Right ventricle myocardium superior (tissue), 1 donor: ENCODE measurements around the gene INTS6. TPM values are rescaled to one million over a fixed set of nuclear protein-coding genes. Genes with fewer than 3 reads are reported as not detected.
A peak's percentile ranks its signal among the peaks of the same experiment; 100 is the strongest.
"Not testable (repeated sequence)": the region's sequence is repeated elsewhere in the genome, so short reads cannot be mapped to it uniquely, and the experiment has no call there.

ENCODE experiments used
- ATAC-seq: fragments of 200-7000 bp; cut with Tn5 transposase; one replicate; pipeline ENCODE4 v1.9.1; 2020; ENCODE audit warnings: mild to moderate bottlenecking; ENCODE audit not compliant: poor library complexity
- DNase-seq: peaks from one replicate; pipeline ENCODE4 v3.0.0-alpha.2; 2020
- intact Hi-C: fragments of 100-400 bp; cut with DNase I; formaldehyde crosslinking; loops from one replicate; pipeline ENCODE4 v1.11.2; 2022
- total RNA-seq: library from RNA; stranded (reverse); fragmentation: NEBNext Ultra II Directional; extraction: Animal tissue kit (Norgen Biotek cat#: 25700); gene quantifications from one replicate; pipeline ENCODE4 v1.2.1, GENCODE V29; 2021
- donor health status: DM: no; HTN: yes; CAD: no; lungs with severe emphysema.

INTS6 gene
- total RNA-seq, 1 donor from 2014 or later: 28.3 TPM

DNA sequence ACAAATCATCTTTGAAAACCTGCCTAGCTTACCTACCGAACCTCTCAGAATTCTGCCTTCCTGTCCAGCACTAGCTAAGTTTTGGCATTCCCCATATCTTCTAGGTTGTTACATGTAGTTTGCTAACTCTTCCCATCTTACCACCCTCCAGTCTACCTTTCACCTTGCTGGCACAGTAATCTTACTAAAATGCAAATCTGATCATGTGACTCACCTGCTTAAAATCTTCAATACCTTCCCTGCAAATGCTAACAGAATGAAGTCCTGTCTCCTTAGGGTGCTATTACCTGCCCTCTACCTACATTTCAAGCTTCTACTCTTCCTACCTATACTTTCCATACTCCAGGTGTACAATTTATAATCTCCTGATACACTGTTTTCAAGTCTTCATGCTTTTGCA, 30.4 kb downstream of the INTS6 start:
- DNase-seq (no peak), ATAC-seq (no peak)
- intact Hi-C loops: no loop called here

DNA sequence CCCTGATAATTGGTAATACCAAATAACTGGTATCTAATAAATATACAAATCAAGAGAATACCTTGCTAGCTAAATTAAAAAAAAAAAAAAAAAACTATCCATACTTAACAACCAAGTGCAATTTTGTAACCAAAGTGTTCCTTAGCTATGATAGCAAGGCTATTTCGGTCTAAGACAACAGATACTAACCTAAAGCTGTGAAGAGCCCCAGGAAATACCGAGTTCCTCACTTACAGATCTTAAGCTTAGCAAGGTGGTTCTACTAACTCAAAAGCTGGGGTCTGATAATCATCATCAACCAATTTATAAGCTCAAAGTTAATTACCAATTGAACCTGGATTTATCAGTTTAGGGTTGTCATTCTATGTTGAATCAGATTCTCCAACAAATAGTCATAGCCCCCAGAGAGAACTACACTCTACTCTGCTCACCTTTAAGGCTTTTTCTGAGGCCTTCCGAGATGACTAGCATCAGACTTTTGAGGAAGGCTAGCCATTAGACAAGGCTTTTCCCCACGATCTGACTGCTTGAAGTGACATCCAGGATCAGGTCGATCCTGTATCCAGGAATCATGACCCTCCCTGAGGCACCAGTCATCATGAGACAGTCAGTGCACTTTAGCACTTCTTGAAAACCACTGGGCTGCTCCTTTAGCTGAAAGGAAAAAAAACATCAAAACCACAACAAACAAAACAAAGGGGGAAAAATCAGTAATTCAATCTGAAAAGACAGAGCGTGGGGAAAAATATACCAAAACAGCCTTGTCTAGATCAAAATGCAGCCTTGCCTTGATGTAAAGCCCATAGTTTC, 31.9 kb downstream of the INTS6 start:
- intact Hi-C loops: no loop called here
- DNase-seq (no peak), ATAC-seq (no peak)

DNA sequence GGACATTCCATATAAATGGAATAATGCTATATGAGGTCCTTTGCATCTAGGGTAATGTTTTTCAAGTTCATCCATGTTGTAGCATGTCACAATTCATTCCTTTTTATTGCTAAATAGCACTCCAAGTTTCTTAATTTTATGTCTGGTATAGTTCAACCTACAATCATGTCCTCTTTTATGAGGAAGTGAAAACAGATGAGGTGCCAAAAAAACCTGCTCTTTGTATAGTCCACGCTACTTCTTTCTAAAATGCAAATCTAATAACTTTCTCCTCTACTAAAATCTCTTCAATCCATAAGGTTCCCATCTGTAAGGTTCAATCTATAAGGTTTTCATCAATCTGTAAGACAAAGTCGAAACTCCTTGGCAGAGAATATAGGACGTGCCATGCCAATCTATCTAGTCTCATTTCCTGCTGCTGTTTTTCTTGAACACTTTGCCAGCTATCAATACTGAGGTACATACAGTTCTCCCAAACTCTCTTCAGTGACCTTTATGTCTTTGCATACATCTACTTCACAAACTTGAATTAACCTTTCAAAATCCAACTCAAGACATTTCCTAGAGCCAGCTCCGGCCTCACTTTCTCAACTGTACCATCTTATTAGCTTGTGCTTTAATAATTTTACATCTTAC, 33.7 kb downstream of the INTS6 start:
- DNase-seq (no peak), ATAC-seq (peak; percentile 31)
- intact Hi-C loops: no loop called here

DNA sequence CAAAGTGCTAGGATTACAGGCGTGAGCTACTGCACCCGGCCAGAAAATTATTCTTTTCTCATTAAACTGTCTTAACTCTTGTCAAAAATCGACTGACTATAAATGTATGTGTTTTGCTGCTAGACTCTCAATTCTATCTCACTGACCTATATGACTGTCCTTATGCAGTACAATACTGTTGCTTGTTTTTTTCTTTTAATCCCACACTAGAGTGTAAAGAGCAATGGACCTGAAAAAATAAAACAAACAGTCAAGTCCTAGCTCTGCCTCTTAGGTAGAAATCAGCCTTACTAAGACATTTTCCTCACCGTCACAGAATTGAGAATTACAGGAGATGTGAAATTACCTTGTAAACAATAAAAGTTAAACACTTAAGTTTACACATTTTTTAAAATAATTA, 35.1 kb downstream of the INTS6 start:
- DNase-seq (no peak), ATAC-seq (no peak)
- intact Hi-C loops: no loop called here

DNA sequence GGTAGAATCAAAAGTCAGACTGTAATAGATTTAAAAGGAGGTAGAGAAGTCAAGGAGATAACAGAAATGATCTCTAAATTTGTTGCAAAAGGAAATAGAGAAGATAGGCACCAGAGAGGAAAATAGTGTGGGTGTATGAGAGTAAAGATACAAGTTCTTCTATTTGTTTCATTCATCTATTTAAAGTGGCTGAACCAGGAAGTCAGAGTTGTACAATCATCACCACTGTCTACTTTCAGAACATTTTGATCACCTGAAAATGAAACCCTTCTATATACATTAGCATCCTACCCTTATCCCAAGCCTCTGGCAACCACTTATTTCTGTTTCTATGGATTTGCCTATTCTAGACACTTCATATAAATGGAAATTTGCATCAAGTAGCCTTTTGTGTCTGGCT, 36.7 kb downstream of the INTS6 start:
- ATAC-seq (no peak), DNase-seq (no peak)
- intact Hi-C loops: no loop called here

DNA sequence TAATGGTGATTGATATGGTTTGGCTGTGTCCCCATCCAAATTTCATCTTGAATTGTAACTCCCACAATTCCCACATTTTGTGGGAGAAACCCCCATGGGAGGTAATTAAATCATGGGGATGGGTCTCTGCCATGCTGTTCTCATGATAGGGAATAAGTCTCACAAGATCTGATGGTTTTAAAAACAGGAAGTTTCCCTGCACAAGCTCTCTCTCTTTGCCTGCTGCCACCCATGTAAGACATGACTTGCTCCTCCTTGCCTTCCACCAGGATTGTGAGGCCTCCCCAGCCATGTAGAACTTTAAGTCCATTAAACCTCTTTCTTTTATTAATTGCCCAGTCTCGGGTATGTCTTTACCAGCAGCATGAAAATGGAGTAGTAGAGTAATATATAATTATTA, 37.5 kb downstream of the INTS6 start:
- intact Hi-C loops, DNase-seq: not testable (repeated sequence)

DNA sequence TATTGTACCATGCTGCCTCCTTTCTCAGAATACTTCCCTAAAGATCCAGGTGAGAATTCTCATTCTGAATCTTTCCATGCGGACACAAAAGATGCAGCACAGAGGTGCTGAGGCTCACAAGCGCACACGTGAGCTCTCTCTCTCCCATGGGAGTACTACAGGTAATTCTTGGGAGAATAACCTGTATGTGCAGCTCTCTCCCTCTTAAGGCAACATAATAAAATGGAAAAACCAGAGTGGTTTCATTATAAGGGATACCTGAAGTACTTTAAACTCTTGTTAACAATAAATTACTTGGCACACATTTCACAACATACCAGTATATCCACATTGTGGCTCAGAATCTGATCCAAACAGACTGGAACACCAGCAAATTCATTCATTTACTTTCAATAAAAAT, 40.4 kb downstream of the INTS6 start:
- DNase-seq (no peak), ATAC-seq (no peak)
- intact Hi-C loops: no loop called here

More for the DNA sequence above, 37.5 kb downstream of the INTS6 start:
- ATAC-seq: not testable (repeated sequence)

DNA sequence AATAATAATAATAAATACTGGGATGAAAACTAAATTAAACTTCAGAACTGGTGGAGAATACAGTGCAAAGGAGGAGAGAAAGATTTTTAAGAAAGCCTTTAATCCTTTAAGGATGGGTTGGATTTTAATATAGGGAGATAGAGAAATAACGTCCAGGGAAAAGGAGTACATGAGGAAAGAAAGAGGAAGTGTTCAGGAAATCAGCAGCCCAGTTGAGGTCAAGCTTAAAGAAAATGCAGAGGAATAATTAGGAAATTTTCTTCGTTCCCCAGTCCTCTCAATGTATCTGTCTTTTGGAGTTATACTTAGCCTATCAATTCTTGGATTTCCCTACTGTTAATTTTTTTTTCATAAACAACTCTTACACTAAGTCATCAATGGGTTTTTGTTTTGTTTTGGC, 47.7 kb downstream of the INTS6 start:
- DNase-seq (no peak), ATAC-seq (no peak)
- intact Hi-C loops: no loop called here

DNA sequence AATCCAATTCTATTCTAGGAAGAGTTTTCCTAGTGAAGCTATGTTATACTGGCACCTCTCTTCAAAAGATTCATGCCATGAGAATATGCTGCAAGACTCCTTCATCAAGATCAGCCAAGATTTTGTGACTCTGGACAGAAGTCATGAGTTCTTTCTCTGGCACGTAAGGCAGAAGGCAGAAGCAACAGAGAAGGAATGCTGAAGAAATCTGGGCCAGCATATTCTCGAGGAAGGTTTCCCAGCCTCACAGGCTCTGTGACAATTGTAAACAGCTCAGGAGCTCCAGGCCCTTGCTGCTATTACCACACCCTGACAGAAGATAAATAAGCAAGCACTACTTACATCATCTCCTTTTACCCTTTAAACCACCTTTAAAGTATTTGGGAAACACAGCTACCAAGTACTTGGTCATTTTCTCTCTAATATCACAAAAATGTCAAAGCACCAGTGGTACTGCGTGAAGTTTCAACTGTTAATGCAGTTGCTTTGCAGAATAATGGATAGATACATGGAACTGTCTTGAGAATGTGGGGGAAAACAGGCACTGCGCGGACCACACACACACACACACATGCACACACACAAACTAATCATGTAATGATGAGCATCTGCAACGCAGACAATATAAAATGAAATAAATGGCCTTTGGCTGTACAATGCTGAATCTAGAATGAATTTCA, 55.4 kb downstream of the INTS6 start:
- peak; percentile 72 for ATAC-seq
- intact Hi-C loops: no loop called here
- DNase-seq: no peak

DNA sequence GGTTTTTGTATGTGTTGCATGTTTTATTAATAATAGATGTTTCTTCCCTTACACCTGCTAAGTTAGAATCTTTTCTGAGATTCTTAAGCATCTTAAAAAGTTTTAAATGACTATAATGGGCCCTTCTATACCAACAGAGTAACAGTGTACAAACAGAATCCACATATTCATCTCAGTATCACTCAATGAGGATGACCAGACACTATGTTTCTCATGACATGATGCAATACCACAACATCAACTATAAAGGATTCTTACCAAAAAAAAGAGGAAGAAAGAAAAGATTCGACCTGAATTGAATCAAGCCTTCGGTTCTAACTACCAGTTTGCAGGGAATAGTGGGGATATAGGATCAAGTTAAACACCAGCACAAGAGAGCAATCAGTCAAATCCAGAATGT, 56.5 kb downstream of the INTS6 start:
- no peak for DNase-seq
- ATAC-seq: peak; percentile 29
- intact Hi-C loops: no loop called here

DNA sequence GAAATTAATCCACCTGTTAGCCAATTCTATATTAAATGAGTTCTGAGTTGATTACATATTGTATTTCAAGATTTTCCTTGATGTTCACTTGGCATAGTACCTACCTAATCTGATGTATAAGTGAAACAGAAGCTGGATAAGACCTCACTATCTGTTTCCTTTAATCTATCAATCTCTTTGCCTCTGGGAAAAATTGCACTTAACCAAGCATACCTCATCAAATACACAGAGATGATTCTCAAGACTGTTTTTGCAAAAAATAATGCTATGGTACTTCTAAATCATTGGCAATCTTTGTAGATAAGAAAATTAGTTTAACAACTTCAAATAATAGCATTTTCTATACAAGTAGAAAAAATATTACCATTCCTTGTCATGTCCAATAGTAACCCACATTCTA, 58.1 kb downstream of the INTS6 start:
- ATAC-seq: no peak
- no peak for DNase-seq
- intact Hi-C loops: no loop called here

DNA sequence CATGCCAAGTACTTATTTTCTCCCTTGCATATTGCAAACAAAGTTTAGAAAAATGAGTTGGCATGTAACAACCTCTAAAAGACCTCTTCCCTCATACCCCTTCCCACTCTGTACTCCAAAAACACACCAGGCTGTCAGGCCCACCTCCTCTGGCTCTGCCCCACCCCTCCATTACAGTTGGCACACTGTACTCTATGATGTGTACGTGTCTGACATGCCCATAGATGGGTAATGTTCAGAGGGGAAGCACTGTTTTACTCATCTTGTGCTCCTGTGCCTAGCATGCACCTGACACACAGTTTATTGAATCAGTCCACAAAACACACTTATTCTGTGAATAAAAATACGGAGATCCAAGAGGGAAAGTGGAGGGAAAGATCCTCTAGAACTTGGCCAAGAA, 67.7 kb downstream of the INTS6 start:
- DNase-seq: no peak
- intact Hi-C loops: no loop called here
- ATAC-seq: no peak

DNA sequence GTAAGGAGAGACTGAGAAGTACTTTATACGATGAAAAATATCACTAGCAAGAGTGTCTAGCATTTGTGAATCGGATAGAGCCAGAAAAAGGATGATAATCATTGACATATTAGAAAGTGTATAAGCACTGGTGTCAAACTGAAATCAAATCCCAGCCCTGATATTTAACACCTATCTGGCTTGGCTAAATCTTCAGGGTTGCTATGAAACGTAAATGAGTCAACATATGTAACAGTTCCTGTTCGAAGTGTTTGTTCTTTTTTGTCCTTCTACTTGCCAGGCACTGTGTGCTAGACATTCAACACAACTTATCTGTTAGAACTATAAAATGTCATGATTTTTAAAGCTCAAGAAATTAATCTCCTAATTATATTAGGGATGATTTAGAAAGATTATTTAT, 72.6 kb downstream of the INTS6 start:
- DNase-seq (no peak), ATAC-seq (peak; percentile 82)
- intact Hi-C loops: no loop called here

DNA sequence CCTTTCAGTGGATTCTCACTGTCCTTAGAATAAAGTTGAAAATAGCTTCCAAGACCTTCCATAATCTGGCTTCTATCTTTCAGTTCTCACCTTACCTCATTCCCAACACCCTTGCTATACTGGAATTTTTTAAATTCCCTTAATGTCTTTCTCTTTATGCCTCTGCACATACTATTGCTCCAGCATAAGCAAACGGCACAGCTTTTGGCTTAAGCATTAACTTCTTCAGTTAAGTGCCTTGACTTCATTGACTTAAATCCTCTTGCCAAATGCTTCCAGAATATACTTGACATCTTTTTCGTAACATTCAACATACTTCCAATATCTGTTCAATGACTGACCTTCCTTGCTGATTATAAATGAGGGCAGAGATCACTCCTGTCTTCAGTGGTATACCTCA, 79.4 kb downstream of the INTS6 start:
- intact Hi-C loops: no loop called here
- no peak for ATAC-seq
- no peak for DNase-seq

DNA sequence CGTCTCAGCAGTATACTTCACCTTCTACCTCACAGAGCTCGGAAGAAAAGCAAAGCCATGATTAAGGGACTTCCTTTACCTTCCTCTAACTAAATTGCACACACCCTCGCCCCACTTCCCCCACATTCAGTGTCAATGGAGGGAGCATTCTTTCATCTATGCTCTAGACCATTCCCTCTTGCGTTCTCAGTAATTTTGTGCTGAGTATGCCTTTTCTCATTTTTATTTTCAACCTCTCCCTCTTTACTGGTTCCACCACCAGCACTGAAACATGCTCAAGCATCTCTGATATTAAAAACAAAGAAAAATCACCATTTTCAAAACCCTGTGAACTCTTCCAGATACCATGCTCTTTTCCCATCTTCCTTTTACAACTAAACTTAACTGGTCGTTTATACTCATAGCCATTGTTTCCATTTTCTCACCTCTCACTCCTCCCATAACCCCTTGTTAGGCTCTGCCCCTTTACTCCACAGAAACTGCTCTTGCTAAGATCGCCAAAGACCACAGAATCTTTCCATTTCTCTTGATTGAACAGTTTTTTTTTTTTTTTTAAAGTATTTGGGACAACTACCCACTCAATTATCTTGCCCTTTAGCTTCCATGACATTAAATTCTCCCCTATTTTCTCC, 81.0 kb downstream of the INTS6 start:
- DNase-seq (no peak), ATAC-seq (no peak)
- intact Hi-C loops: no loop called here

DNA sequence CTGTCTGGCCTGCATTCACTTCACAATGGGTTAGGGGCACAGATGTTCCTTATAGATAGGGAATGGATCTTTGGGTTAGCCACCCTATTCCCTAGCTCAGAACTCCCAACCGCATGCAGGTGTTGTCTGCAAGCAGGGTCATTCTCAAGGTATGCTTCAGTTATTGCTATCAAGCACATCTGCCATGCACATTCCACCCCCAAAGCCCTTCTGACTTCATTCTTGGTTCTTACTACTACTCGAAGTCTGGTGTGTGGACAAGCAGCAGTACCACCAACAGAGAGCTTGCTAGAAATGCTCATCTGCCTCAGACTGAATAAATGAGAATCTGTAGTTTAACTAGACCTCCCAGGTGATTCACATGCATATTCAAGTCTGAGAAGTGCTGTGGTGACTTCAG, 82.0 kb downstream of the INTS6 start:
- DNase-seq: no peak
- no peak for ATAC-seq
- intact Hi-C loops: no loop called here

DNA sequence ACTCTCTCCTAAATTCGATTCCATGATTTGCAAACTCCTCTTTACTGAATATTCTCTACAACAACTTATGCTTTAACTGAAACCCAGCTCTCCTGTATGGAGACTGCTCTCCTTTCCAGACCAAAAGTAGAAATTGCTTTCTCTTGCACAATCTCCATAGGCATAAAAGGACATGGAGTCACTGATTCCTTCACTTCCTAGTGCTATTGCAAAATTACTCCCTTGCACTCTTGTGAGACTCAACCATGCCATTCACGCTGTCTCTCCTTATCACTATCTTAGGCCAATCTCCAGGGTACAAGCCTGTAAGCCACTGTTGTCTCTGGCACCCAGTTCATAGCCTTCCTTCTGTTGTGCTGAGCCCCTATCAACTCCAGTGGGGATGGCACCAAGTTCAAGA, 82.7 kb downstream of the INTS6 start:
- DNase-seq: no peak
- intact Hi-C loops: no loop called here
- peak; percentile 25 for ATAC-seq

DNA sequence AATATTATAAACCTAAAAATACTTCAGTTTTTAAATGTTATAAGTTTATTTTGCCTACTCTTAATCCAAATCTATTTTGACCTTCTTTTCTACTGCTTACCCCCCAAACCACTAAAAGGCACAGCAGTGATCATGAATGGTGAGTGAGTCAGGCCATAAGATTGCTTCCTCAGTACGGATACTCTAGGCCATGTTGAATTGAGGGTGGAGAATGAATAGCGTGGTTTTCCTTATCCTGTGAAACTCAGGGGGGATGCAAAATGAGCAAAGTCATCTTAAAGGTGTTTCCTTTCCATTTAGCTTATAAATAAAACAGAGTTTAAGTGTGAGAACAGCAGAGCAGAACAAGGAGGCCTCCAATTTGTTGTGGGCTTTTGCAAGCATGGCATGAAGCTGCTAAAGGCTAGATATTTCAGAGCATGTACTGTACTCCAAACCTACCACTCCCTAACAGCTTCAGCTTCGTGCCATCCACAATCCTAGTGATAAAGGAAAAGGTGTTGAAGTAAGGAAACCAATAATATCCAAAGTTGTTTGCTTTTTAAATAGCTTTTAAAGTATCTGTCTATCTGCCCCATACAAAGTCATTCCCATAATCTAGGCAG, 88.3 kb downstream of the INTS6 start:
- DNase-seq (no peak), ATAC-seq (no peak)
- intact Hi-C loops: no loop called here

DNA sequence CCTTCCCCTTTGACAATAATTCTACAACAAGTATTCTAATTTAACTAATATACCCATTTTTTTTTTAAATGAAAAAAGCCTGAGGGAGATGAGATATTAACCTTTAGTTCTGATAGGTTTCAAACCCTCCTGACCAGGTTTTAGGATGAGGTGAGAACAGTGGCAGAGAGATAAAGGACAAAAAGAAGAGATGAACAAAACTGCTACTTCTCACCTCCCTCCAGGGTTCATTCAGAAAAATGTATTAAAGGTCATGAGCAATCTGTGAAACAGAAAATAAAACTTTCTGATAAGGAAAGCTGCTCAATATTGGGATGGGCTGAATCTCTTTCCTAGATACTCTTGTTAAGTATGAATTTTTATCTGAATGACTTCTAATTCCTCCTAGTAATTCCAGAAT, 89.2 kb downstream of the INTS6 start:
- ATAC-seq: no peak
- intact Hi-C loops: no loop called here
- DNase-seq: no peak
